HG02588 (cell line): ENCODE measurements around the gene PCDH15.

ENCODE experiments used
- ATAC-seq: cut with Tn5 transposase; IDR thresholded peaks from one replicate; pipeline ENCODE4 v1.9.1; 2021; ENCODE audit warnings: mild to moderate bottlenecking, moderate library complexity; ENCODE audit not compliant: unreplicated experiment

The PCDH15 gene

DNA sequence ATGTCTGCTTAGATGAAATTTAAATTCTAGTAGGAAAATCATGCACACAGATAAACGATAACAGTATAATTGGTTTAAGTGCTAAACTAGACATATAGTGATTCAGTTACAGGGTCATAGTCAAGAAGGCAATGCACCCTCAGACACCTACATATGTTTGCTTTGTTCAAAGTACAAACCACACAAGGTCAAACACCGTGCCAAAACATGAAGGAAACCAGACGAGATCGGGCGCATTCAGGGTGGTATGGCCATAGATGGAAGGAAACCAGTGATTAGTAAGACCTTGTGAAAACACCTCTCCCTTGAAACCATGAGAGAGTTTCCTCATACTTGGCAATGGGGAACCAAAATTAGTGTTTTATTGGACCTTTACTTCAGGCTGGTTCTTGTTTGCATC, 906.9 kb downstream of the PCDH15 start:
- ATAC-seq: no peak

DNA sequence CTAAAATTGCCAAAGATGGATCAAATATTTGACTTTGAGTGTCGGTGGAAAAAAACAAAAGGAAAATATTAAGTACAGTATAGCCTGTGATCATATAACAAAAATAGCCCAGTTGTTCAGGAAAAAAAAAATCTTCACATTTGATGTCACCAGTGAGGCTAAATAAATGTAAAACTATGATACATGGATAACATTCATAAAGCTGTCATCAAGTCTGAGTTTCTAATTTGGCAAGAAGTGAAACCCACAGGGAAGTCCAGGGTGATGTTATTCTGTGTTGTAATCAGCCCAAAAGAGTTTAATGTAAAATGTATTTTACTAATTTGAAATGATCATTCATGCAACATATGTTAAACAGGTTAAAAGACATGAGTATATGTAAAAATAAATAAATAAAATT, 908.0 kb downstream of the PCDH15 start:
- ATAC-seq: no peak

DNA sequence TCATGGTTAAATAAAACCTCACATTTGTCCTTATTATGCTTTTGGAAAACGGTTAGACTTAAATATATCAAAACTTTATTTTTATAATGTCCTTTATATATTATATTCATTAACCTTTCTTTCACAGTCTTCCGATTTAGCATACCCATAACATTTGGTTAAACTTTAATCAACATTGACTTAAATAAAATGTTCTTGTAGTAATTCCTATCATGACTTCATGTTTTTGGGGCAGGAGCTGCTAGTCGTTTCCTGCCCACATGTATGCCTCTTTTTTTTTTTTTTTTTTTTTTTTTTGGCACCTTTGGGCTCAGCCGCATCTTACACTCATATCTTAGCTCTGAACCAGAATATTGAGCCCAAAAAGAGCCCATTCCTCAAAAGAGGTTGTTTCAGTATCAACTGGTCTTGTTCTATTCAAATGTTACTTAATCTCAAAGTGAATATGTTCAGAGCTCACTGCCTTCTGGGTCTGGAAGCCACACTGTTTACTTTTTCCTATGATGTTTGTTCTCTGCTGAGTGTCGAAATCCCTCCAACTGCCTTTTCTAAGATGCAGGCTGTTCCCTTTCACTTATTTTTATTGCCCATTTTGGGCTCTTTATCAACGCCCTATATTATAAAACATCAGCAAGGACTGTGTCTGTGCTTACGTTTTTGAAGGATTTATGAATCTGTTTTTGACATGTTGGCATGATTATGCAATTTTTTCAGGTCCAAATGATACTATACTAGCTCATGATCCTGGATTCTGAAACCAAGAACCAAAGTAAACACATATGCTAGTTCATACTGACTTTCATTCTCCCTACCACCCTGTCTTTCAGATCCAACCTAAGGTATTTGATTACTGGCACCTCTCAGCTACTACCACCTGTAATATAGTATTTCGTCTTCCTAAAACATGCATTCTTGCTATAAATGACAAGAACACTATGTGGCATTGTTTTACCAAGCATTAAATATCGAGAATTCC, 914.4 kb downstream of the PCDH15 start:
- no peak for ATAC-seq

DNA sequence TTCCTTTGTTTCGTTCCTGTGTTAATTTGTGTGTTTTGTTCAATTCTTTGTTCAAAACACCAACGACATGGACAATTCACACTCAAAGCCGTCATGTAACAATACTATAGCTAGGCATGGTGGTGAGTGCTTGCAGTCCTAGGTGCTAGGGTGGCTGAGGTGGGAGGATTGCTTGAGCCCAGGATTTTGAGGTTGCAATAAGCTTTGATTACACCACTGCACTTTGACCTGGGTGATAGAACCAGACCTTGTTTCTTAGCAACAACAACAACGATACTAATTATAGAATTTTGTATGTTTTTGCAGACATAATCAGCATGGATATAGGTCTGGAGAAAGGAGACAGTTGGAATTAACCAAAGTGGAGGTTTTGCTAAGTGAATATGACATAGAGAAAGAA, 936.2 kb downstream of the PCDH15 start:
- no peak for ATAC-seq

DNA sequence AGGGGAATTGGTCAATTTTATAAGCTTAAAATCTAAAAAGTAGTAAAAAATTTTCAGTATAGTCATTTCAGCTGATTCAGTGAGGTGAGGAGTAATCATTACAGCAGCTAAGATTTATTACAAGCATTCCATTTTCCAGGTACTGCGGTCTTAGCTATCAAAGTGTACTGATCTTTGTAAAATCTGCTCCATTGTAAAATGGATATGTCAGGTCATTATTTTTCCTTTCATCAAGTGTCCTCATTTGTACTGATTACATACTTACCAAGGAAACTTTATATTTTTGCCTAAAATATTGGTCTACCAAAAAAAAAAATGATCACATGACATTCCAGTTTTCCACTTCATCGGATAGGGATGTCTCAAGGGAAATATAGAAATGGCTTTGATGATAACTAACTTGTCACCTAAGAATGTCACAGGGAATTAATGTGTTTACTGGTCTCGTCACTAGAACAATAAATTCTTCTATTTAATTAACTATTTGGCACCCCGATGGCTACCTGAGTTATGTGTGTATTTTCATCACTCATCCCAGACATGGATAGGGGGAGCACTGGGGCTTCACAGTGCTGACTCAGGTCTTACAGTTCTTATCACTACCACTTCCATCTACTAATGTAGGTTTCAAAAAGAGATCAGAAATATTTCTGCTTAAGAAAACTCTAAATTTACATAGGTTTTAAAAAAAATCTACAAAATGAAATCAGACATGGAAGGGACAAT, 948.4 kb downstream of the PCDH15 start:
- no peak for ATAC-seq

DNA sequence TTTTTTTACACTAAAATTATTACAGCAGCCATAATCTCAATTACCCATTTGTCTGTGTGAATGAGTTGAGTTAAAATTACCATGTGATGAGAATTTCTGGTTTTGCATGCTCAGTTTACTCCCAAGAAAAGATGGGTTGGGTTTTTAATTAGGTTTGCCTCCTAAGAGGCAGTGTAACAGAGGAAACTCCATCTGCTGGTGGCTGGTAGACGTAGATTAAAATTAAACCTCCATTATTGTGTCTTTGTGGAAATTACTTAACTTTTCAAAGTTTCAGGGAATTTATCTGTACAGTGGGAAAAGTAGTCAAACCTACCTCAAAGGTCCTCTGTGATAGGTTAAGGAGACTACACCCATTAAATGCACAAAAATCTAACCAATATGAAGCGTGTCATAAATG, 954.2 kb downstream of the PCDH15 start:
- ATAC-seq: no peak

DNA sequence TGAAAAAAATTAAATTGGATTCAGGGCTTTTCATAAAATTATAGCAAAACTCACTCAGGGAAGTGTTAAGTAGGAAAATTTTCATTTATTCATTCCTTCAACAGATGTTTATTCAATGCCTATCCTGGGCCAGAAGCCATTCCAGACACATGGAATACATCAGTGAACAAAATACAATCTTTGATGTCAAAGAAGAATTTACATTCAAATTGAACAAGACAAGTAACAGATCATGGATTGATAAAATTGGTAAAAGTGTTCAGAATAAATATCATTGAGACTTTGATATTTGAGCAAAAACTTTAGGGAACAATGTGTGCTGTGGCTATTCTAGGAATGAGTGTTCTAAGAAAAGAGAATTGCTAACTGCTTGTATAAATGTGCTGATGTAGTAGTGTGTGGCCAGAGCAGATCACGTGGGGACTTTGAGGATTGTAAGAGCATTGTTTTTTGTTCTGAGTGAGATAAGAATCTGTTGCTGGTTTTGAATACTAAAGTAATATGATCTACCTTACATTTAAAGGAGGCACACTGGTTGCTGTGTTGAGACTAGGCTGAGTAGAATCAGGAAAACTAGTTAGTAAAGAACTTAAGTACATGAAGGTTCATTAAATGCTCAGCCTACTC, 957.2 kb downstream of the PCDH15 start:
- no peak for ATAC-seq

DNA sequence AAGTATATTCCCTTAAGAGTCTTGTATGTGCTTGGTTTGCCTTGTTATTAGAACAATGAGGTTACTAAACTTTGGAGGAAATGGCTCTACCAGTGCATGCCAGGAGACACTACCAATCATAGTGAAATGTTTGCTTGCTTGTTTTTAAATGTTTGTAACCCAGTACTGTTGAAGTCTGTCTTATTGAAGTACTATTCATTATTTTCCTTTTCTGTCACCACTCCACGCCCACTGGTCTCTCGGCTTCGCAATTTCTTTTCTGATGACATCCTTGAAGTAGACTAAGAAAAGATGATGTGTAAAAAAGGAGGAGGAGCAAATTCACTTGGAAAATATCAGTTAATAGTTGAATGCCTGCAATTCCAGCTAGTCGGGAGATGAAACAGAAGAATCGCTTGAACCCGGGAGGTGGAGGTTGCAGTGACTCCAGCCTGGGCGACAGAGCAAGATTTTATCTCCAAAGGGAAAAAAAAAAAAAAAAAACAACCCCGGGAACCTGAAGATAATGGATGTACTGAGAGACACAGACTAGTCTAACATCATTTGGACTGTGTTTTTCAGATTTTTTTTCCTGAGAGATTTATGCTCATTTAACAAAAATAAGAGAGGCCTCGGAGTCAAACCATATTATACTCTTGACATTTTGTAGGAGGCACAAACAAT, 959.4 kb downstream of the PCDH15 start:
- ATAC-seq: no peak

DNA sequence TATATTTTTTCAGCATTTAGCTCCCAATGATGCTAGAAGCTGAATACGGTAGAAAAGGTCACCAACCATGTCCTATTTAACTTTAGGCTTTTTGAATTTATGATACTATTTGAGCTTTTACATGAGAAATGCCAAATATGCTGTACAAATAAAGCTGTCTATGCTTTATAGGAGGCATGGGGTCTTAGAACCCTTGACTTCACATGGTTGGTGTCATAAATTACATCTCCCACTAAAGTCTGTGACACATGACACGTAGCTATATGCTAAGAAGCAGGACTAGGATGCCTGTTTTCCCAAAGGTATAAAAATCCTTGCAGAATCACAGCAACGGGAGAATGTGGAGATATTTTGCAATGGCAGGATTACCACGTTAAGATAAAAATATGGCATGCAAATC, 960.4 kb downstream of the PCDH15 start:
- no peak for ATAC-seq

DNA sequence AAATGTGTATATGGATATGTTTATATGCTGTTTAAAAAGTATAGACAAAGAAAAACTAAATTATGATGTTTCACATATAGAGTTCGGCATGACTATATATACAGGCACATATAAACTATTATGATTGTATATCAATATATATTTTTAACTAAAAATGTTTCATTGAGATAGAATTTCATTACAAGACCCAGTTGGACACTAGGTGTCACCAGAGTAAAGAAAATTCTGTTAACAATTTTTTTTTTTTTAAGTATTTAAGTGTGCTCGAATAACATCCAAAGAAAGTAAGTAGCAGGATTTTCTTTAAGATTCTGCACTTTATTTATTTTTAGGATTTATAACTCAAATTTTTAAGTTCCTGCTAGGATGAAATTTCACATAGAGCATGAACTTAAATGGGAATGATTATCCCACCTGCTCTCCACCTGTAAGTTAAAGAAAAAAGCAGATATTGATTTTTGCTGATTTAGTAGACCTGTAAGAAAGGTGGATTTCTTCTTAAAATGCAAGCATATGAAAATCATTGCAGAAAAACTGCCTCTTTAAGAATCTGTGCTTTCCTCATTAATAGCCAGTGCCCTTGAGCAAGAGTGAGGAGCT, 961.5 kb downstream of the PCDH15 start:
- no peak for ATAC-seq

DNA sequence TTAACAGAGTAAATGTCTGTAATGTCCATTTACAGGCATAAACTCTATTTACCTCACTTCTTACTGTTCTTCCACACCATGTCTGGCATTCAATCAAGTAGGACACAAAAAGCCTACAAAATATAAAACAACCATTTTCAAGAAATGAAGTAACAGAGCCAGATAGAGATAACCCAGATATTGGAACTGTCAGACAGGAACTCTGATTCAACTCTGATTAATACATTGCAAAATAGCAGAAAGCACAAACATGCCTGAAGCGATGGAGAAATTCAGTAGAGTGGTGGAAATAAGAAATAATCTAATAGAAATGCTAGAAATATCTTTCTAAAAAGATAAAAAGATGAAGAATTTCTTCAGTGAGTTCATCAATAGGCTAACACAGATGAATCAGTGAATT, 964.4 kb downstream of the PCDH15 start:
- no peak for ATAC-seq

DNA sequence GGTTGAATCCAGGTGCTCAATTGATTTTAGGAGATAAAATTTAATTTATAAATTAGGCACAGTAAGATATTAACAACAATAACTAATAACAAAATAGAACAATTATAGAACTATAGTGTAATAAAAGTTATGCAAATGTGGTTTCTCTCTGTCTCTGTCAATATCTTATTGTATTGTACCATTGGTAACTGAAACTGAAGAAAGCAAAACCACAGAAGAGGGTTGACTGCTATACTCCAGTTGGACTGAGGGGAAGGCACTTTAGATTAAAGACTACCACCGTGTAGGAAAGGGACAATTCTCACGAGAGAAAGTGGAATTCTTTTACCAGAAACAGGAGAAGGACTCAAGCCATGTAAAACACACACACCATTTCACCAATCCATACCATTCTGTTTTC, 967.1 kb downstream of the PCDH15 start:
- ATAC-seq: no peak

DNA sequence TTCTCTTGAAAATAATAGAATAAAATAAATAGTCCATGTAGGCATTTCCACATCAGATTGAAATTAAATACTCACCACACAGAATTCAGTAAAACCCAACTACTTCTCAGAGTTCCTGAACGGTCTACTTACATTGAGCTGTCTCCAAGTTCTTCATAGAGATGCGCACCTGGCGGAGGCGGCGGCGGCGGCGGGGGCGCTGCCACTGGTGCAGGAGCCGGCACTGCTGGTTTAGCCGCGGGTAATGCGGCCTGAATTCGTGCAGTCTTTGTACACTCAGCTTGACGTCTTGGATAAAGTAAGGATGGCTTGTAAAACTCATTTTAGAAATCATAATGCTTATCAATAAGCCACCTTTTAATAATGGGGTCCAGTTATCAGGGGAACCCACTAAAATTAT, 973.8 kb downstream of the PCDH15 start:
- ATAC-seq: no peak

DNA sequence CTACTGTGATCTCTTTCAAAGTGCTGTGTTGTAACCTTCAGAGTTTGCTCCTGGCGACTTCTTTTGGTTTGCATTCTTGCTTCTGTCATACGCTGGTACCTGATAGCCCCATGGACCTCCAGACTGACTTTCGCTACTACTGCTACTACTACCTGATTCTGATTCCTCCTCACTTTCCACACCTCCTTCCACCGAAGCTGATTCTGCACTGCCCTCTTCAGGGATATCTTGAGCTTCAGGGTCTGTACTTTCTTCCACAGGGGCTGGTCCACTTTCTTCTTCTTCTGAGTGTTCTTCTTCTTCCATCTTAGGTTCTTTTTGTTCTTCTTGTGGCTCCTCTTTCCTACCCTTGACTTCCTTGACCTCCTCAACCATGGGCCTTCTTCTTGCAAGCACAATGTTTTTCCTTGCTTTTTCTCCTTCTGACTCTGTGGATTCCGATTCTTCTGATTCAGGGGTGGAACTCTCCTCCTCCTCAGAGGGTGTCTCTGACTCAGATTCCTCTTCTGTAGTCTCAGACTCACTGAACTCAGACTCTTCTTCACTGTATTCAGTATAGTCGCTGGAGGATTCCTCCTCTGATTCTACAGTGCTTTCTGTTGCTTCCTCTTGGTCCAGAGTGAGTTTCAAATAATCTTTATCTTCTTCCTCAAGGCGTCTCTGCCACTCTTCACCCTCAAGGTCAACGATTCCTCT, 992.2 kb downstream of the PCDH15 start:
- ATAC-seq: no peak

DNA sequence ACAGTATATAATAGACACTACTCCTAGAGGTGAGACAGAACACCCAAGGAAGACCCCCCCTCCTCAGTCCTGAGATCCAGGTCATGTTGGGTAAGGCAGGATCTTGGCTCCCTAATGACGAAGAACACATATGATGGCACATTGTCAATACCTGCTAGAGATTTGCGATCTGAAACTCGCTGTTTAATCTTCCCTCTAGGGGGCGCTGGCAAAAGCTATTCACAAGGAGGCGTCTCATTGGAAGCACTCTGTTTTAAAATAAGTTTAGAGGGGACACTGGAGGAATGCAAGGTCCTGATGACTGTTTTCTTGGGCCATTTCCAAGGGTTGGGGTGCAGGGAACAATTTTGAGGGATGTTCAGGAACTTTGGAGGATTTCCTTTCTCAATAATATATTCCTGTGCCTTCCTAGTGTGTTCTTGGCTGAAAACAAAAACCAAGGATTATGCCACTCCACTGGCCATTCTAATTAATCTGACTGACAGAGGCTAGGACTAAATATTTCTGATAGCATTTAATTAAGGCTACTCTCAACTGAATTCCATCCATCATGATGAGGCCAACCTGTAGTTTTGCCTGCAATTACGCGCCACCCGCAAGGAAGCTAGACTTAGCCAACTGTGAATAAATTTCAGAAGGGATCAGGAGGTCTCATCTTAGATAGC, 1014.7 kb downstream of the PCDH15 start:
- no peak for ATAC-seq

DNA sequence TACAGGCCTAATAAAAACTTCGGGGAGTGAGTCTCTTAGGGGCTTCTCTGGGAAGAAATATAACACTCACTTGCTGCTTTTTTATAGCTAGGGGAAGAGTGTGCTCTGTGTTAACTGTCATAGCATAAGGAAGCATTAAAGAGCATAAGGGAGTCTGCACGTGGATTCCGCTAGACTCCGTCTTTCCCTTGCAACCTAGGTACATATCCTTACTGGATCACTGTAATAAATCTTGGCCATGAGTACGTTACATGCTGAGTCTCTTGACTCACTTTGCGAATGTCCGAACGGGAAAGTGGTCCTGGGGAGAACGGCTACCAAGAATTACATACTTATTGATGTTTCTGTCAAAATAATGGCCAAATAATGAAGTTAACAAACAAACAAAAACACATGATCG, 1029.3 kb downstream of the PCDH15 start:
- no peak for ATAC-seq

DNA sequence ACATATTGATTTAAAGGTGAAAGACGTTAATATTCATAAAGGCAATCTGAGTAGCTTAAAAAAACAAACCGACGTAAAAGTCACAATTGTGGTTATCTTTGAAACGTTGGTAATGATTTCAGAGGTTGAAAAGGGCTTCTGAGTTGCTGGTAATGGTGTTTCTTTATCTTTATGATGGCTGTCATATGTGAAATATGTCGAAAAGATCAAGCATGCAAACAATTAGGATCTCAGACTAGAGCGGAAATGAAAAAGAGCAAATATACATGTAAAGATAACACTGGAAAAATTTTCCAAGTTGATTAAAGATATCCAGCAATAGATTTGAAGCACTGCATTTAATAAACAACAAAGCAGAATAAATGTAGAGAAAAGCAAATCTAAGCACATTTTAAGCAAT, 1030.1 kb downstream of the PCDH15 start:
- ATAC-seq: no peak

DNA sequence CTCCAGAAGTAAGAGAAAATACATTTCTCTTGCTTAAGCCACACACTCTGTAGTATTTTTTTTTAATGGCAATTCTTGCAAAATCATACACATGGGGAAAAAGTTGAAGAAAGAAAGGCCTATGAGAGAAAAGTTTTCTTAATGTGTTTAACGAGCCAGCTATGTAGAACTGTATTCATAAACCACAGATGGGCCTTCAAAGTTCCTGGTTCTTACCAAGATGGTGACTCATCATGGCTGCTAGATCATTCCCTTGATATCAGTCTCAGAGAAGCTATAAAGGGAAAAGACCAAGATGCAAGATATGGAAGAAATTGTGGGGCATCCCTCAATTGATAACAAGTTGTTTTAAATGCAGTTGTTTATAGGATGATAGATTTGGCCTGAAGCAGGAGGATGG, 1035.7 kb downstream of the PCDH15 start:
- no peak for ATAC-seq

DNA sequence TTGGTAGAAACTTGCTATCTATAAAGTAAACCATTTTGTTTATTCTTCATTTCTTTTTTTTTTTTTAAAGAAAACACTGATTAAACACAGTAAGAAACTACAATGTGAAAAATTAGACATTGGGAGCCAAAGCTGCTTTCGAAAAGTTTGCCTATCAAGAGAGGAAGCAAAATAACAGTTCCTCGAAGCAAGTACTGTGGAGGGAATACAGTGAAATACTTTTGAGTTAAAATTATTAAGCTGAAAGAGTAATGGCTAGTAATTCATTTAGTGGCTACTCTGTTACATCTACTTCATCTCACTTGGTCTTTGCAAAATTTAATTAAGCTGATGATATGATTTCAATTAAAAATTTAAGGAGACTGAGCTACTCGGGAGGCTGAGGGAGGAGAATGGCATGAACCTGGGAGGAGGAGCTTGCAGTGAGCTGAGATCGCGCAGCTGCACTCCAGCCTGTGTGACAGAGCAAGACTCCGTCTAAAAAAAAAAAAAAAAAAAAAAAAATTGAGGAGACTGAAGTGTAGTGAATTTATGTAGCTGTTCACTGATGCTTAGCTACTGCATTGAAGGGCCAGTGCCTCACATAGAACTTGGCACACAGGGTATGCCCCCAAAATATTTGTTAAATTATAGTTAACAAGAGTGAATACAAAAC, 1046.3 kb downstream of the PCDH15 start:
- ATAC-seq: no peak
